GM19467 (cell line): ENCODE data around the gene PIK3CB.
"Not testable (repeated sequence)": the region's sequence is repeated elsewhere in the genome, so short reads cannot be mapped to it uniquely, and the experiment has no call there.

ENCODE experiments used
- ATAC-seq: cut with Tn5 transposase; IDR thresholded peaks from one replicate; pipeline ENCODE4 v1.9.1; 2021; ENCODE audit warnings: mild to moderate bottlenecking, moderate library complexity; ENCODE audit not compliant: unreplicated experiment

The PIK3CB gene

GRCh38 chr3:138768125-138768524, 66.6 kb downstream of the PIK3CB start:
- no peak for ATAC-seq

- ATAC-seq, result no peak
These were observed 67.1 kb downstream of the PIK3CB start for GRCh38 chr3:138767498-138768104.

GRCh38 chr3:138761002-138761401, 73.7 kb downstream of the PIK3CB start:
- no peak for ATAC-seq

GRCh38 chr3:138748190-138748589, 86.5 kb downstream of the PIK3CB start:
- no peak for ATAC-seq

GRCh38 chr3:138747225-138747624, 87.5 kb downstream of the PIK3CB start:
- ATAC-seq, result no peak

GRCh38 chr3:138740072-138740471, 94.7 kb downstream of the PIK3CB start:
- ATAC-seq, result no peak

GRCh38 chr3:138732456-138732855, 102.3 kb downstream of the PIK3CB start:
- ATAC-seq, result no peak

GRCh38 chr3:138726946-138727730, 107.6 kb downstream of the PIK3CB start:
- no peak for ATAC-seq

GRCh38 chr3:138726042-138726441, 108.7 kb downstream of the PIK3CB start:
- ATAC-seq, result not testable (repeated sequence)

- ATAC-seq, result no peak
These were observed 109.6 kb downstream of the PIK3CB start for GRCh38 chr3:138725116-138725515.

- no peak for ATAC-seq
These were observed 110.3 kb downstream of the PIK3CB start for GRCh38 chr3:138724443-138724842.

- no peak for ATAC-seq
These were observed 115.9 kb downstream of the PIK3CB start for GRCh38 chr3:138718849-138719248.

- no peak for ATAC-seq
These were observed 117.4 kb downstream of the PIK3CB start for GRCh38 chr3:138717348-138717747.

- ATAC-seq, result no peak
These were observed 122.6 kb downstream of the PIK3CB start for GRCh38 chr3:138712086-138712485.

GRCh38 chr3:138705675-138706074, 129.1 kb downstream of the PIK3CB start:
- no peak for ATAC-seq

GRCh38 chr3:138696666-138697370, 137.9 kb downstream of the PIK3CB start:
- no peak for ATAC-seq

- ATAC-seq, result no peak
These were observed 140.3 kb downstream of the PIK3CB start for GRCh38 chr3:138694287-138695007.

GRCh38 chr3:138692152-138692551, 142.6 kb downstream of the PIK3CB start:
- ATAC-seq, result no peak

GRCh38 chr3:138691351-138691750, 143.4 kb downstream of the PIK3CB start:
- ATAC-seq, result no peak

- ATAC-seq, result no peak
These were observed 144.7 kb downstream of the PIK3CB start for GRCh38 chr3:138690036-138690435.

- no peak for ATAC-seq
These were observed 145.8 kb downstream of the PIK3CB start for GRCh38 chr3:138688871-138689299.
